ENCODE measurements around the gene GTPBP4. TPM values are rescaled to one million over a fixed set of nuclear protein-coding genes. Genes with fewer than 3 reads are reported as not detected.

The GTPBP4 gene
- total and polyA plus RNA-seq, 2 of the 13 experiments (the other 11 are each of a cell fraction or from before 2014, with no cell fraction given) = 24.1 to 85.5 TPM

DNA sequence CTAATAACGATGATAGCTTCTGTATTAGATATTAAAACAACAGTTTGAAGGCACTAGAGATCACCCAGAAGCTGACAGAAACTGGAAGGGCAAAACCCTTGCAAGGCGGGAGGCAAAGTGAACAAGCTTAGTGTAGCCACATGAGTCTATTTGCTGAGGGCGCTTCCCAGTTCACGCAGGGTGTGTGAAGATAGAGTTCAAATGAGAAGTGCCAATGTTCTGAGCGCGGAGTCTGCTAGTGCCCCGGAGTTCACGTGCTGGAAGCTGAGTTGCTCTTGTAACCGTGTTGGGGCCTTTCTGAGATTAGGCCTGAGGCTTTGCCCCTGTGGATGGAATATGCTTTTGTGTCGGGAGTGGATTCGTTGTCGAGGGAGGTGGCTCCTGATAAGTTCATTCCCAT is 16.6 kb upstream of the GTPBP4 start (continued):
- TF ChIP-seq ZNF292 (CRISPR knock-in tag; IDR thresholded peaks at IDR 0.05; ENCODE audit: borderline replicate concordance, low read depth) (0 out of 2 replicates have a peak, but pooled peaks have one; percentile 13), ZFX (CRISPR knock-in tag; IDR thresholded peaks at IDR 0.05; ENCODE audit: low read depth) (peak; percentile 47; the same call in 1 of the 2 replicates), BHLHE40 (IDR thresholded peaks at IDR 0.05; ENCODE audit: low read length) (peak; percentile 69), HMG20A (CRISPR knock-in tag; IDR thresholded peaks at IDR 0.05; ENCODE audit: borderline replicate concordance) (0 out of 2 replicates have a peak, but pooled peaks have one; percentile 24)
- TF ChIP-seq, protein P1, sequence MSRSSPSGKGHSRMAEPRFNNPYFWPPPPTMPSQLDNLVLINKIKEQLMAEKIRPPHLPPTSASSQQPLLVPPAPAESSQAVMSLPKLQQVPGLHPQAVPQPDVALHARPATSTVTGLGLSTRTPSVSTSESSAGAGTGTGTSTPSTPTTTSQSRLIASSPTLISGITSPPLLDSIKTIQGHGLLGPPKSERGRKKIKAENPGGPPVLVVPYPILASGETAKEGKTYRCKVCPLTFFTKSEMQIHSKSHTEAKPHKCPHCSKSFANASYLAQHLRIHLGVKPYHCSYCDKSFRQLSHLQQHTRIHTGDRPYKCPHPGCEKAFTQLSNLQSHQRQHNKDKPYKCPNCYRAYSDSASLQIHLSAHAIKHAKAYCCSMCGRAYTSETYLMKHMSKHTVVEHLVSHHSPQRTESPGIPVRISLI (CRISPR knock-in tag; IDR thresholded peaks at IDR 0.05; ENCODE audit: borderline replicate concordance) = peak; percentile 15; the same call in 1 of the 2 replicates

DNA sequence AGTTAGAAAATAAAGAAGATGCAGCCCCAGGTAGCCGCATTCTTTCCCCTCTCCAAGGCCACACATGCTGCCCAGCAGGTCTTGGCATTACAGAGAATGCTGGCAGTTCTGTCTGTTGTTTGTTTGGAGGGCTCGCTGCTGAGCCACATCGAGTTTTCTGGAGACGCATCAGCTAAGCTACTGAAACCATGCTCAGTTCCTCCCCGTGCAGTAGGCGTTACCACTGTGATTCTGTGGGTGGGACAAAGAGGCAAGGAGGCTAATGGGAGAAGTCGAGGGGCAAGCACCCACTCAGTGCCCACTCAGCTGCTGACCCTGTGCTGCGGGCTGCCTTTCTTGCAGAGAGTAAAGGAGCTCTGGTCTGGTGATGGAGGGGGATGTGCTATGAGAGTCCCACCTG is 15.5 kb upstream of the GTPBP4 start:
- H3K27ac ChIP-seq (ENCODE audit: extremely low read length, insufficient read depth, low read length) = no peak overlapping the region
- peaks cover 65% of the 10 kb centered on the region for H3K4me1 ChIP-seq (ENCODE audit: insufficient read depth, low read length)
- ChIA-PET CTCF (ENCODE audit: low intra/inter-chr PET ratio, low total read pairs) (no interaction called here), POLR2A (interaction anchor here (3.3 kb wide), 1 partner anchor 14 kb away, joined by 42 read pairs; the partner anchor contains the start of gene GTPBP4)
- FAIRE-seq (no peak), ATAC-seq (no peak), DNase-seq (ENCODE audit: low spot score) (no peak)
- H3K4me2 ChIP-seq (ENCODE audit: low read depth, low read length) = peak overlapping the region; percentile 13; the same call in 1 of the 2 replicates
- no peak overlapping the region for H3K9ac ChIP-seq (ENCODE audit: insufficient read depth, low read depth, low read length)
- no peaks in the 10 kb centered on the region for H3K36me3 ChIP-seq (replicated peaks in 1 of 2; ENCODE audit: control insufficient read depth in 1 of 2, insufficient read depth in 2 of 2, low read length in 2 of 2)
- intact Hi-C loops (cut with micrococcal nuclease; ENCODE audit: unreplicated experiment) (no loop called here), in situ Hi-C loops (cut with HindIII; ENCODE audit: extremely low pct_ligation_motif_present, low pct_unique_long_range_greater_than_20kb) (no loop called here)
- no peaks in the 10 kb centered on the region for H4K20me1 ChIP-seq (ENCODE audit: insufficient read depth, low read length)
- WGBS (ENCODE audit: low lambda C conversion rate) = 82% methylated on average over 7 of the region's 8 CpGs
- H3K79me2 ChIP-seq (ENCODE audit: insufficient read depth, low read length) = no peaks in the 10 kb centered on the region
- H3K9me3 ChIP-seq (ENCODE audit: low read length) = no peaks in the 10 kb centered on the region
- H2AFZ ChIP-seq (ENCODE audit: low read length) = no peak overlapping the region
- peaks cover 0 to 16% of the 10 kb centered on the region in 2 experiments; a peak in 3 of 5 replicates for H3K27me3 ChIP-seq (ENCODE audit: control insufficient read depth in 1 of 2, insufficient read depth in 2 of 2, low read length in 2 of 2)
- H3K4me3 ChIP-seq (replicated peaks in 1 of 3; ENCODE audit: insufficient read depth in 1 of 3, low read depth in 2 of 3, low read length in 3 of 3) = no peak overlapping the region
- 0 out of 2 replicates have a peak, but pooled peaks have one; percentile 6 for TF ChIP-seq MYC (CRISPR knock-in tag; IDR thresholded peaks at IDR 0.05; ENCODE audit: borderline replicate concordance)
- TF ChIP-seq, protein P2, sequence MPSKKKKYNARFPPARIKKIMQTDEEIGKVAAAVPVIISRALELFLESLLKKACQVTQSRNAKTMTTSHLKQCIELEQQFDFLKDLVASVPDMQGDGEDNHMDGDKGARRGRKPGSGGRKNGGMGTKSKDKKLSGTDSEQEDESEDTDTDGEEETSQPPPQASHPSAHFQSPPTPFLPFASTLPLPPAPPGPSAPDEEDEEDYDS (CRISPR knock-in tag; IDR thresholded peaks at IDR 0.05) = no peak
- no TSS peak for BruUV-seq (replicated peaks)

All from HepG2 (cell line).